K562 (cell line): ENCODE results near the gene NR0B2. TPM values are rescaled to one million over a fixed set of nuclear protein-coding genes. Genes with fewer than 3 reads are reported as not detected.
A peak's percentile ranks its signal among the peaks of the same experiment; 100 is the strongest.

Experiments used
- ATF3 ChIP-seq, 2 experiments: fragments of 450-650 bp in 1 of 2; sonication (generic) in 1 of 2; formaldehyde crosslinking in 1 of 2; IDR thresholded peaks in 1 of 2; conservative IDR thresholded peaks in 1 of 2; 2 replicates each; pipeline versions ENCODE4 v1.6.1 to v1.8.1; 2016 to 2023; ENCODE audit warnings: mild to moderate bottlenecking in 2 of 2, moderate library complexity in 2 of 2, inconsistent platforms in 1 of 2, missing genetic modification reagents in 1 of 2
- ATF7 ChIP-seq: fragments of 450-650 bp; IDR thresholded peaks from 2 replicates; pipeline ENCODE4 v1.7.1; 2014; ENCODE audit warnings: mild to moderate bottlenecking, moderate library complexity
- EGR1 ChIP-seq: fragments of 450-650 bp; conservative IDR thresholded peaks from 2 replicates; pipeline ENCODE4 v1.6.1; 2017; ENCODE audit warnings: mild to moderate bottlenecking
- GATAD2A ChIP-seq: fragments of 450-650 bp; IDR thresholded peaks from 2 replicates; pipeline ENCODE4 v1.6.1; 2017
- IRF2 ChIP-seq: sonication (generic); formaldehyde crosslinking; IDR thresholded peaks from 2 replicates; pipeline ENCODE4 v1.8.1; 2022; ENCODE audit warnings: mild to moderate bottlenecking, missing genetic modification reagents
- NFIX ChIP-seq: fragments of 250-450 bp; sonication (Bioruptor Pico); IDR thresholded peaks from 2 replicates; pipeline ENCODE4 v1.4.0; 2020; ENCODE audit warnings: low read depth, mild to moderate bottlenecking, moderate library complexity
- NR2C2 ChIP-seq, 2 experiments: fragments of 200-800 bp in 1 of 2; sonication (Bioruptor generic) in 1 of 2; sonication (generic) in 1 of 2; formaldehyde crosslinking in 1 of 2; IDR thresholded peaks; 2 replicates each; pipeline versions ENCODE4 v1.6.1 to v1.8.0; 2016 to 2022; ENCODE audit warnings: mild to moderate bottlenecking in 1 of 2, missing compliant biosample characterization in 1 of 2, missing genetic modification characterization in 1 of 2, missing genetic modification reagents in 1 of 2
- PCBP2 ChIP-seq: fragments of 200-400 bp; formaldehyde crosslinking; IDR thresholded peaks from 2 replicates; pipeline ENCODE4 v1.6.1; 2018; ENCODE audit warnings: low read length, low read depth, mild to moderate bottlenecking, moderate library complexity; ENCODE audit not compliant: poor library complexity, severe bottlenecking
- TRIM28 ChIP-seq: fragments of 450-650 bp; IDR thresholded peaks from 2 replicates; pipeline ENCODE4 v1.6.1; 2017
- VEZF1 ChIP-seq: fragments of 200-800 bp; sonication (Bioruptor generic); IDR thresholded peaks from 2 replicates; pipeline ENCODE4 v1.6.1; 2017; ENCODE audit warnings: missing genetic modification characterization, missing compliant biosample characterization
- YBX1 ChIP-seq: fragments of 450-650 bp; IDR thresholded peaks from 2 replicates; pipeline ENCODE4 v1.7.1; 2016; ENCODE audit warnings: mild to moderate bottlenecking
- ZNF212 ChIP-seq: fragments of 450-650 bp; formaldehyde crosslinking; IDR thresholded peaks from 2 replicates; pipeline ENCODE4 v1.4.0; 2020; ENCODE audit warnings: mild to moderate bottlenecking
- ZNF253 ChIP-seq: fragments of 250-450 bp; sonication (Bioruptor Pico); conservative IDR thresholded peaks from 2 replicates; pipeline ENCODE4 v1.6.1; 2021; ENCODE audit warnings: mild to moderate bottlenecking
- polyA plus RNA-seq, 8 experiments: library from polyadenylated mRNA; depleted of rRNA in 4 of 8; stranded (reverse) in 5 of 8; unstranded in 3 of 8; fragments of >200 nt; fragmentation: Nextera tagmentation in 2 of 8; fragmentation: Illumina TruSeq in 1 of 8; extraction: Ambion mirVana in 2 of 8; extraction: Trizol in 1 of 8; gene quantifications; 2 replicates each; pipeline versions ENCODE4 v1.2.1 to v1.2.3, GENCODE V29; 2011 to 2014; ENCODE audit warnings: inconsistent platforms in 1 of 8, missing spikeins in 1 of 8
- total RNA-seq, 7 experiments: library from RNA; depleted of rRNA in 6 of 7; stranded (reverse); fragments of >200 nt in 6 of 7; fragmentation: Illumina TruSeq in 2 of 7; extraction: Trizol in 2 of 7; gene quantifications; 2 replicates each; pipeline versions ENCODE4 v1.2.1 to v1.2.3, GENCODE V29; 2011 to 2021; ENCODE audit warnings: low replicate concordance in 1 of 7
- TF ChIP-seq, protein P1 (sequence below): fragments of 150-350 bp; conservative IDR thresholded peaks from 2 replicates; pipeline ENCODE4 v1.6.1; 2014; ENCODE audit warnings: low read length
- TF ChIP-seq, protein P2 (sequence below), 2 experiments: fragments of 150-350 bp in 1 of 2; IDR thresholded peaks; 2 replicates each; pipeline ENCODE4 v1.6.1; 2012 to 2016; ENCODE audit warnings: low read depth in 2 of 2, low read length in 2 of 2, mild to moderate bottlenecking in 1 of 2, moderate library complexity in 1 of 2
- TF ChIP-seq, protein P3 (sequence below): fragments of 450-650 bp; IDR thresholded peaks from 2 replicates; pipeline ENCODE4 v1.6.1; 2014; ENCODE audit warnings: low read depth, mild to moderate bottlenecking, moderate library complexity, borderline replicate concordance

NR0B2 gene
- total and polyA plus RNA-seq, 9 of the 15 experiments (the other 6 are each of a cell fraction or from before 2014, with no cell fraction given): not detected

DNA sequence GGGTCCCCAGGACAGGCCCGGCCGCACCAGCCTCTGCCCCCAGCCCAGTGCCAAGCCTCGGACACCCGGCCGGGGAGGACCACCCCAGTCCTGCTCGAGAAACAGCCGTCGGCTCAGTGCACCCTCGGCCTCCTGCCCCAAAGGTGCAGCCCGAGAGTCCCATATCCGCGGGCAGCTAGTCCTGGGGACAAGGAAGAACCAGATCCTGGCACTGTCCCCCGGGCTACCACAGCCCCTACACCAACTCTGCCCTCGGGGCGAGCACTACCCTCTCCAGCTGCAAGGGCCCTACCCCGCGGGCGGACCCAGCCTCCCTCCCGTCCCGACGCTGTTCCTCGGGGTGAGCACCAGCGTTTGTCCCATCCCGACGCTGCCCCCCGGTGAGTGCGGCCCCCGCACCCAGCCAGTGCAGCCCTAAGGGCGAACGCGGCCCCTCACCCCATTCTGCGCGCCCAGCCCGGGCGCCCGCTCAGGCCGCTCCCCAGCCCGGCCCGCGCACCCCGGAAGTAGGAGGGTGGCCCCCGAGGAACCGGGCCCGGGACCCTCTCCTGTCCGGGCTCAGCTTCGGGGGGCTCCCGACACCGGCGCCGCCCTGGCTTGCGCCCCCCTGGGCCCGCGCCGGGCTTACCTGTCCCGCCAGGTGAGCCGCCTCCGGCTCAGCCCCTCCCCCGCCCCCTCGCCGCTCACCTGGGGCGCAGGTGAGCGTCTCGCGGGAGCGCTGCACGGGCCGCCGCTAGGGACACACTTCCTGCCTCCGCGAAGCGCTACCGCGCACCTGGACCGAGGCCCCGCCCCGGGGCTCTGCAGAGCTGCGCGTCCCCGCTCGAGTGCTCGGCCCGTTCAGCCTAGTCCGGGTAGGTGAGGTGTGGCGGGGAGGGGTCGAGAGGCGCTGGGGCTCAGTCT, 46.2 kb upstream of the NR0B2 start, which contains the start of gene KDF1 (continued):
- TF ChIP-seq, protein P1, sequence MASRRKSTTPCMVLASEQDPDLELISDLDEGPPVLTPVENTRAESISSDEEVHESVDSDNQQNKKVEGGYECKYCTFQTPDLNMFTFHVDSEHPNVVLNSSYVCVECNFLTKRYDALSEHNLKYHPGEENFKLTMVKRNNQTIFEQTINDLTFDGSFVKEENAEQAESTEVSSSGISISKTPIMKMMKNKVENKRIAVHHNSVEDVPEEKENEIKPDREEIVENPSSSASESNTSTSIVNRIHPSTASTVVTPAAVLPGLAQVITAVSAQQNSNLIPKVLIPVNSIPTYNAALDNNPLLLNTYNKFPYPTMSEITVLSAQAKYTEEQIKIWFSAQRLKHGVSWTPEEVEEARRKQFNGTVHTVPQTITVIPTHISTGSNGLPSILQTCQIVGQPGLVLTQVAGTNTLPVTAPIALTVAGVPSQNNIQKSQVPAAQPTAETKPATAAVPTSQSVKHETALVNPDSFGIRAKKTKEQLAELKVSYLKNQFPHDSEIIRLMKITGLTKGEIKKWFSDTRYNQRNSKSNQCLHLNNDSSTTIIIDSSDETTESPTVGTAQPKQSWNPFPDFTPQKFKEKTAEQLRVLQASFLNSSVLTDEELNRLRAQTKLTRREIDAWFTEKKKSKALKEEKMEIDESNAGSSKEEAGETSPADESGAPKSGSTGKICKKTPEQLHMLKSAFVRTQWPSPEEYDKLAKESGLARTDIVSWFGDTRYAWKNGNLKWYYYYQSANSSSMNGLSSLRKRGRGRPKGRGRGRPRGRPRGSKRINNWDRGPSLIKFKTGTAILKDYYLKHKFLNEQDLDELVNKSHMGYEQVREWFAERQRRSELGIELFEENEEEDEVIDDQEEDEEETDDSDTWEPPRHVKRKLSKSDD: no peak
- TF ChIP-seq VEZF1 (no peak), ATF3 (IDR thresholded peaks at IDR 0.05) (no peak), ATF3 (CRISPR knock-in tag; conservative IDR thresholded peaks at IDR 0.05) (no peak), NR2C2 (CRISPR knock-in tag; IDR thresholded peaks at IDR 0.05) (no peak), NR2C2 (tag; IDR thresholded peaks at IDR 0.05) (no peak), NFIX (no peak), EGR1 (no peak), IRF2 (CRISPR knock-in tag) (no peak), ZNF253 (CRISPR knock-in tag) (no peak), YBX1 (no peak), PCBP2 (no peak), ATF7 (peak; percentile 44), ZNF212 (no peak), TRIM28 (no peak), GATAD2A (no peak)
- TF ChIP-seq, protein P2, sequence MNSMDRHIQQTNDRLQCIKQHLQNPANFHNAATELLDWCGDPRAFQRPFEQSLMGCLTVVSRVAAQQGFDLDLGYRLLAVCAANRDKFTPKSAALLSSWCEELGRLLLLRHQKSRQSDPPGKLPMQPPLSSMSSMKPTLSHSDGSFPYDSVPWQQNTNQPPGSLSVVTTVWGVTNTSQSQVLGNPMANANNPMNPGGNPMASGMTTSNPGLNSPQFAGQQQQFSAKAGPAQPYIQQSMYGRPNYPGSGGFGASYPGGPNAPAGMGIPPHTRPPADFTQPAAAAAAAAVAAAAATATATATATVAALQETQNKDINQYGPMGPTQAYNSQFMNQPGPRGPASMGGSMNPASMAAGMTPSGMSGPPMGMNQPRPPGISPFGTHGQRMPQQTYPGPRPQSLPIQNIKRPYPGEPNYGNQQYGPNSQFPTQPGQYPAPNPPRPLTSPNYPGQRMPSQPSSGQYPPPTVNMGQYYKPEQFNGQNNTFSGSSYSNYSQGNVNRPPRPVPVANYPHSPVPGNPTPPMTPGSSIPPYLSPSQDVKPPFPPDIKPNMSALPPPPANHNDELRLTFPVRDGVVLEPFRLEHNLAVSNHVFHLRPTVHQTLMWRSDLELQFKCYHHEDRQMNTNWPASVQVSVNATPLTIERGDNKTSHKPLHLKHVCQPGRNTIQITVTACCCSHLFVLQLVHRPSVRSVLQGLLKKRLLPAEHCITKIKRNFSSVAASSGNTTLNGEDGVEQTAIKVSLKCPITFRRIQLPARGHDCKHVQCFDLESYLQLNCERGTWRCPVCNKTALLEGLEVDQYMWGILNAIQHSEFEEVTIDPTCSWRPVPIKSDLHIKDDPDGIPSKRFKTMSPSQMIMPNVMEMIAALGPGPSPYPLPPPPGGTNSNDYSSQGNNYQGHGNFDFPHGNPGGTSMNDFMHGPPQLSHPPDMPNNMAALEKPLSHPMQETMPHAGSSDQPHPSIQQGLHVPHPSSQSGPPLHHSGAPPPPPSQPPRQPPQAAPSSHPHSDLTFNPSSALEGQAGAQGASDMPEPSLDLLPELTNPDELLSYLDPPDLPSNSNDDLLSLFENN (IDR thresholded peaks at IDR 0.05; ENCODE audit: low read depth in 2 of 2, low read length in 2 of 2): no peak
- TF ChIP-seq, protein P3, sequence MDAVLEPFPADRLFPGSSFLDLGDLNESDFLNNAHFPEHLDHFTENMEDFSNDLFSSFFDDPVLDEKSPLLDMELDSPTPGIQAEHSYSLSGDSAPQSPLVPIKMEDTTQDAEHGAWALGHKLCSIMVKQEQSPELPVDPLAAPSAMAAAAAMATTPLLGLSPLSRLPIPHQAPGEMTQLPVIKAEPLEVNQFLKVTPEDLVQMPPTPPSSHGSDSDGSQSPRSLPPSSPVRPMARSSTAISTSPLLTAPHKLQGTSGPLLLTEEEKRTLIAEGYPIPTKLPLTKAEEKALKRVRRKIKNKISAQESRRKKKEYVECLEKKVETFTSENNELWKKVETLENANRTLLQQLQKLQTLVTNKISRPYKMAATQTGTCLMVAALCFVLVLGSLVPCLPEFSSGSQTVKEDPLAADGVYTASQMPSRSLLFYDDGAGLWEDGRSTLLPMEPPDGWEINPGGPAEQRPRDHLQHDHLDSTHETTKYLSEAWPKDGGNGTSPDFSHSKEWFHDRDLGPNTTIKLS: no peak
